IMR-90 (cell line): ENCODE results near the gene C2CD4D. TPM values are rescaled to one million over a fixed set of nuclear protein-coding genes. Genes with fewer than 3 reads are reported as not detected.

Experiments
- ATAC-seq: fragments of 200-7000 bp; cut with Tn5 transposase; 2 replicates; pipeline ENCODE4 v1.9.1; 2020; ENCODE audit warnings: low read depth, mild to moderate bottlenecking, moderate library complexity
- BruUV-seq: library from RNA; stranded (reverse); fragments of 400-500 nt; replicated peaks from 2 replicates; lab custom pipeline; 2021; lab: Mats Ljungman, UMichigan
- CTCF ChIA-PET: fragments of 300-600 bp; formaldehyde crosslinking; extraction: SDS; loops from one replicate; lab custom pipeline; 2021; ENCODE audit warnings: antibody characterized with exemption; lab: Yijun Ruan, JAX
- POLR2A ChIA-PET: fragments of 300-600 bp; sonication (Branson Sonifier 250); formaldehyde crosslinking; loops from one replicate; lab custom pipeline; 2022; ENCODE audit warnings: antibody characterized with exemption; ENCODE audit not compliant: unreplicated experiment; lab: Charles Lee
- DNase-seq: peaks from one replicate; pipeline ENCODE4 v3.0.0; 2013
- H2AFZ ChIP-seq: replicated peaks from 2 replicates; pipeline ENCODE3; 2013; ENCODE audit warnings: low read length, mild to moderate bottlenecking; ENCODE audit not compliant: poor library complexity
- H2AK5ac ChIP-seq: 2 replicates; pipeline ENCODE4 v1.6.1; 2013; ENCODE audit warnings: low read depth, low read length, inconsistent platforms
- H2AK9ac ChIP-seq: replicated peaks from 2 replicates; pipeline ENCODE3; 2013; ENCODE audit warnings: mild to moderate bottlenecking, low read depth, low read length, moderate library complexity; ENCODE audit not compliant: poor library complexity
- H2BK120ac ChIP-seq: 2 replicates; pipeline ENCODE4 v1.6.1; 2013; ENCODE audit warnings: low read depth, low read length, inconsistent platforms
- H2BK15ac ChIP-seq: 3 replicates; pipeline ENCODE4 v1.6.1; 2013; ENCODE audit warnings: low read depth, low read length, inconsistent platforms
- H2BK20ac ChIP-seq: 2 replicates; pipeline ENCODE4 v1.6.1; 2013; ENCODE audit warnings: low read depth, mild to moderate bottlenecking, inconsistent platforms, low read length, moderate library complexity
- H2BK5ac ChIP-seq: 2 replicates; pipeline ENCODE4 v1.6.1; 2013; ENCODE audit warnings: mild to moderate bottlenecking, low read depth, low read length, inconsistent platforms; ENCODE audit not compliant: poor library complexity, severe bottlenecking
- H3K14ac ChIP-seq: replicated peaks from 2 replicates; pipeline ENCODE4 v1.6.1; 2013; ENCODE audit warnings: low read depth, low read length, inconsistent platforms
- H3K18ac ChIP-seq: 2 replicates; pipeline ENCODE4 v1.6.1; 2013; ENCODE audit warnings: low read depth, low read length, control low read depth
- H3K23ac ChIP-seq: 2 replicates; pipeline ENCODE4 v1.6.1; 2013; ENCODE audit warnings: low read depth, low read length, inconsistent platforms
- H3K27ac ChIP-seq: 2 replicates; pipeline ENCODE4 v1.5.1; 2013; ENCODE audit warnings: mild to moderate bottlenecking, control low read depth, low read length; ENCODE audit not compliant: insufficient read depth
- H3K27me3 ChIP-seq: 2 replicates; pipeline ENCODE4 v1.6.1; 2013; ENCODE audit warnings: low read length; ENCODE audit not compliant: control insufficient read depth, insufficient read depth
- H3K36me3 ChIP-seq: 2 replicates; pipeline ENCODE4 v1.6.1; 2013; ENCODE audit warnings: low read length, mixed read lengths; ENCODE audit not compliant: control insufficient read depth, insufficient read depth
- H3K4ac ChIP-seq: 2 replicates; pipeline ENCODE4 v1.6.1; 2013; ENCODE audit warnings: low read depth, low read length, inconsistent platforms
- H3K4me1 ChIP-seq: 2 replicates; pipeline ENCODE4 v1.6.1; 2013; ENCODE audit warnings: low read length, mixed read lengths; ENCODE audit not compliant: control insufficient read depth, insufficient read depth
- H3K4me2 ChIP-seq: 2 replicates; pipeline ENCODE4 v1.6.1; 2013; ENCODE audit warnings: low read depth, mild to moderate bottlenecking, control low read depth, low read length, moderate library complexity
- H3K4me3 ChIP-seq: 2 replicates; pipeline ENCODE4 v1.5.1; 2013; ENCODE audit warnings: low read depth, mild to moderate bottlenecking, control low read depth, low read length, moderate library complexity; ENCODE audit not compliant: insufficient read depth
- H3K56ac ChIP-seq: 2 replicates; pipeline ENCODE4 v1.6.1; 2013; ENCODE audit warnings: low read length, inconsistent platforms; ENCODE audit not compliant: insufficient read depth; ENCODE audit errors: extremely low read depth
- H3K79me1 ChIP-seq, 2 experiments: 2 replicates each; pipeline ENCODE4 v1.6.1; 2013; ENCODE audit warnings: low read length in 2 of 2, inconsistent platforms in 1 of 2, low read depth in 1 of 2
- H3K9ac ChIP-seq: 2 replicates; pipeline ENCODE4 v1.6.1; 2013; ENCODE audit warnings: low read depth, low read length, control low read depth
- H3K9me1 ChIP-seq: 2 replicates; pipeline ENCODE4 v1.6.1; 2013; ENCODE audit warnings: low read length, inconsistent platforms; ENCODE audit not compliant: insufficient read depth
- H3K9me3 ChIP-seq: 2 replicates; pipeline ENCODE4 v1.6.1; 2013; ENCODE audit warnings: low read length; ENCODE audit not compliant: control insufficient read depth, insufficient read depth
- H4K20me1 ChIP-seq: 2 replicates; pipeline ENCODE4 v1.6.1; 2013; ENCODE audit warnings: low read length, inconsistent platforms; ENCODE audit not compliant: insufficient read depth
- H4K5ac ChIP-seq: 2 replicates; pipeline ENCODE4 v1.6.1; 2013; ENCODE audit warnings: mild to moderate bottlenecking, low read depth, low read length, control low read depth
- H4K8ac ChIP-seq, 2 experiments: 2 replicates each; pipeline ENCODE4 v1.6.1; 2013; ENCODE audit warnings: low read depth in 2 of 2, low read length in 2 of 2, control low read depth in 1 of 2, inconsistent platforms in 1 of 2
- H4K91ac ChIP-seq: 2 replicates; pipeline ENCODE4 v1.6.1; 2013; ENCODE audit warnings: low read depth, low read length, inconsistent platforms; ENCODE audit not compliant: insufficient read depth
- BHLHE40 ChIP-seq: fragments of 150-350 bp; IDR thresholded peaks from 2 replicates; pipeline ENCODE4 v1.6.1; 2016; ENCODE audit warnings: mild to moderate bottlenecking, low read depth, low read length
- CEBPB ChIP-seq: IDR thresholded peaks from 2 replicates; pipeline ENCODE4 v1.6.1; 2012; ENCODE audit warnings: low read depth, low read length, improper control_type of control experiment
- CHD1 ChIP-seq: IDR thresholded peaks from 2 replicates; pipeline ENCODE4 v1.6.1; 2012; ENCODE audit warnings: low read depth, low read length, improper control_type of control experiment
- CTCF ChIP-seq: conservative IDR thresholded peaks from 2 replicates; pipeline ENCODE4 v1.5.1; 2012; ENCODE audit warnings: mild to moderate bottlenecking, low read depth, low read length, improper control_type of control experiment
- ELK1 ChIP-seq: fragments of 150-350 bp; IDR thresholded peaks from 2 replicates; pipeline ENCODE4 v1.6.1; 2016; ENCODE audit warnings: low read depth, mild to moderate bottlenecking, low read length, moderate library complexity, borderline replicate concordance
- FOS ChIP-seq: fragments of 150-350 bp; IDR thresholded peaks from 2 replicates; pipeline ENCODE4 v1.6.1; 2016; ENCODE audit warnings: low read depth, low read length
- MAZ ChIP-seq: IDR thresholded peaks from 2 replicates; pipeline ENCODE4 v1.6.1; 2012; ENCODE audit warnings: low read depth, mild to moderate bottlenecking, low read length, improper control_type of control experiment, moderate library complexity, borderline replicate concordance
- MXI1 ChIP-seq: IDR thresholded peaks from 2 replicates; pipeline ENCODE4 v1.6.1; 2012; ENCODE audit warnings: low read depth, mild to moderate bottlenecking, low read length, moderate library complexity, borderline replicate concordance
- NFE2L2 ChIP-seq: fragments of 150-350 bp; IDR thresholded peaks from 2 replicates; pipeline ENCODE4 v1.6.1; 2016; ENCODE audit warnings: low read depth, mild to moderate bottlenecking, low read length
- POLR2A ChIP-seq: IDR thresholded peaks from 2 replicates; pipeline ENCODE4 v1.6.1; 2012; ENCODE audit warnings: mild to moderate bottlenecking, low read depth, low read length
- RCOR1 ChIP-seq: IDR thresholded peaks from 2 replicates; pipeline ENCODE4 v1.6.1; 2012; ENCODE audit warnings: mild to moderate bottlenecking, low read length, improper control_type of control experiment; ENCODE audit not compliant: insufficient replicate concordance
- SMC3 ChIP-seq: fragments of 150-350 bp; IDR thresholded peaks from 2 replicates; pipeline ENCODE4 v1.6.1; 2016; ENCODE audit warnings: low read depth, mild to moderate bottlenecking, antibody characterized with exemption, low read length, moderate library complexity
- WGBS, 2 experiments: methylation state at CpG; one replicate each; pipeline versions ENCODE4 v1.1.5 to v1.1.7; 2013; ENCODE audit warnings: missing lambda C conversion rate in 2 of 2; ENCODE audit not compliant: insufficient read length in 1 of 2; ENCODE audit errors: extremely low coverage in 2 of 2; 5-methylcytosine and 5-hydroxymethylcytosine counted together
- dilution Hi-C: fragments of 300-500 bp; cut with HindIII; formaldehyde crosslinking; loops from one replicate; pipeline ENCODE4 v1.14.3; 2018; ENCODE audit warnings: low sequenced_read_pairs; ENCODE audit not compliant: unreplicated experiment
- in situ Hi-C: fragments of 300-500 bp; cut with MboI; formaldehyde crosslinking; loops from 3 replicates; pipeline ENCODE4 v1.14.3; 2019; ENCODE audit warnings: low sequenced_read_pairs, inconsistent platforms, mixed read lengths
- intact Hi-C: fragments of 100-400 bp; cut with micrococcal nuclease; formaldehyde crosslinking; loops from 2 replicates; pipeline ENCODE4 v1.10.0; 2022
- polyA plus RNA-seq, 3 experiments: library from polyadenylated mRNA; depleted of rRNA; stranded (reverse); fragments of >200 nt; gene quantifications; 2 replicates each; pipeline ENCODE4 v1.2.3, GENCODE V29; 2012; ENCODE audit warnings: low replicate concordance in 1 of 3
- total RNA-seq: library from RNA; depleted of rRNA; stranded (reverse); fragments of >200 nt; gene quantifications from 2 replicates; pipeline ENCODE4 v1.2.3, GENCODE V29; 2012

Gene C2CD4D
- total and polyA plus RNA-seq, 2 of the 4 experiments (the other 2 are of a cell fraction) = not detected

DNA sequence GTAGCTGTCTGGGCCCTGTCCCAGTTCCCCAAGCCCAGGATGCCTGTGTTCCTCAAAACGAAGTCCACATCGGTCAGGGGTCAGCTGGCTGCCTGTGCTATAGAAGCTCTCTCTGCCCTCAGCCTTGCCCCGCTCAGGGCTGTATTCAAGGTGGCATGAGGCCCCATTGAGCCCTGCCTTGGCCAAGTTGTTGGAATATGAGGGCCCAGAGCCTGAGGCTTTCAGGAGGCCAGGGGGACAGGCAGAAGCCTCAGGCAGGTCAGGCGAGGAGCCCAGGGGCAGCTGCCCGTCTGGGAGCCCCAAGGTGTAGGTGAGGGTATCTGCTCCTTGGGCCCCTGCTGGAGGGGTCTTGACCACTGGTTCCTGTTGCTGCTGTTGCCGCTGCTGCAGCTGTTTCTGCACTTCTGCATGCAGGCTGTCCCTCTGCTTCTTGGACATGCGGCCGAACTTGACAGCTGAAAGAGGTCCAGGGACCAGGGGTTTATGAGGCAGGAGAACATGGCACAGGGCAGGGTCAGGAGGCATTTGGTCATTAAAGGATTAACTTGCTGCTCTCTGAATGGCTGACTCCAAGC is 24.6 kb downstream of the C2CD4D start:
- ChIA-PET POLR2A (no interaction called here), CTCF (no interaction called here)
- no peaks in the 10 kb centered on the region for H3K9me3 ChIP-seq
- no peak overlapping the region for H3K23ac ChIP-seq
- H3K18ac ChIP-seq = no peak overlapping the region
- H3K27ac ChIP-seq = no peak overlapping the region
- no peaks in the 10 kb centered on the region for H3K36me3 ChIP-seq
- H4K8ac ChIP-seq = no peak overlapping the region
- no peaks in the 10 kb centered on the region for H3K4me1 ChIP-seq
- no peak overlapping the region for H3K4me2 ChIP-seq
- H3K9me1 ChIP-seq = no peaks in the 10 kb centered on the region
- no peak overlapping the region for H4K91ac ChIP-seq
- H3K27me3 ChIP-seq = peaks cover 71% of the 10 kb centered on the region
- no peak overlapping the region for H3K56ac ChIP-seq
- H4K5ac ChIP-seq = no peak overlapping the region
- no peak overlapping the region for H2AK5ac ChIP-seq
- ATAC-seq (no peak), DNase-seq (no peak)
- no peak overlapping the region for H3K4me3 ChIP-seq
- H2BK120ac ChIP-seq = no peak overlapping the region
- 51% methylated on average over 4 of the region's 8 CpGs; no CpG with 5 or more reads in 1 of the 2 experiments for WGBS, 2 experiments
- no peak overlapping the region for H3K9ac ChIP-seq
- dilution Hi-C loops (no loop called here), in situ Hi-C loops (no loop called here), intact Hi-C loops (no loop called here)
- no TSS peak for BruUV-seq
- H4K20me1 ChIP-seq = no peaks in the 10 kb centered on the region
- H3K14ac ChIP-seq = no peak overlapping the region
- H2BK15ac ChIP-seq = no peak overlapping the region
- no peak overlapping the region for H2BK5ac ChIP-seq
- no peak overlapping the region for H3K4ac ChIP-seq
- no peak overlapping the region for H2AK9ac ChIP-seq
- no peak for TF ChIP-seq CHD1
- TF ChIP-seq FOS = no peak
- no peak for TF ChIP-seq MXI1
- no peak for TF ChIP-seq MAZ
- TF ChIP-seq CEBPB = no peak
- TF ChIP-seq RCOR1 = no peak
- no peak for TF ChIP-seq BHLHE40
- TF ChIP-seq ELK1 = no peak
- TF ChIP-seq CTCF = no peak
- no peak for TF ChIP-seq POLR2A
- no peak for TF ChIP-seq NFE2L2
- no peak for TF ChIP-seq SMC3
- no peak overlapping the region for H2BK20ac ChIP-seq
- H3K79me1 ChIP-seq = no peaks in the 10 kb centered on the region
- H2AFZ ChIP-seq = no peak overlapping the region
